Brain microvascular endothelial cell (primary cell): ENCODE data around the gene RHOBTB3.

ENCODE experiments used
- DNase-seq: peaks from one replicate; pipeline ENCODE4 v3.0.0-alpha.2; 2020
- H3K27ac ChIP-seq: fragments of 250-450 bp; sonication (Bioruptor Pico); 2 replicates; pipeline ENCODE4 v1.5.1; 2020; ENCODE audit warnings: mild to moderate bottlenecking, moderate library complexity
- H3K27me3 ChIP-seq: fragments of 250-450 bp; sonication (Bioruptor Pico); replicated peaks from 2 replicates; pipeline ENCODE4 v1.5.1; 2020; ENCODE audit warnings: mild to moderate bottlenecking
- H3K36me3 ChIP-seq: fragments of 250-450 bp; sonication (Bioruptor Pico); replicated peaks from 2 replicates; pipeline ENCODE4 v1.5.1; 2020; ENCODE audit warnings: mild to moderate bottlenecking
- H3K4me3 ChIP-seq: 2 replicates; pipeline ENCODE4 v1.5.1; 2011; ENCODE audit warnings: low read depth, mild to moderate bottlenecking, control low read depth, low read length, moderate library complexity
- CTCF ChIP-seq: IDR thresholded peaks from 2 replicates; pipeline ENCODE4 v1.5.1; 2011; ENCODE audit warnings: low read depth, mild to moderate bottlenecking, moderate library complexity, low read length, control low read depth, inconsistent platforms; ENCODE audit errors: missing control alignments
- in situ Hi-C: cut with HindIII; loops from 2 replicates; pipeline ENCODE4 v1.10.0; 2017; ENCODE audit warnings: low sequenced_read_pairs, low pct_ligation_motif_present

RHOBTB3 gene

DNA sequence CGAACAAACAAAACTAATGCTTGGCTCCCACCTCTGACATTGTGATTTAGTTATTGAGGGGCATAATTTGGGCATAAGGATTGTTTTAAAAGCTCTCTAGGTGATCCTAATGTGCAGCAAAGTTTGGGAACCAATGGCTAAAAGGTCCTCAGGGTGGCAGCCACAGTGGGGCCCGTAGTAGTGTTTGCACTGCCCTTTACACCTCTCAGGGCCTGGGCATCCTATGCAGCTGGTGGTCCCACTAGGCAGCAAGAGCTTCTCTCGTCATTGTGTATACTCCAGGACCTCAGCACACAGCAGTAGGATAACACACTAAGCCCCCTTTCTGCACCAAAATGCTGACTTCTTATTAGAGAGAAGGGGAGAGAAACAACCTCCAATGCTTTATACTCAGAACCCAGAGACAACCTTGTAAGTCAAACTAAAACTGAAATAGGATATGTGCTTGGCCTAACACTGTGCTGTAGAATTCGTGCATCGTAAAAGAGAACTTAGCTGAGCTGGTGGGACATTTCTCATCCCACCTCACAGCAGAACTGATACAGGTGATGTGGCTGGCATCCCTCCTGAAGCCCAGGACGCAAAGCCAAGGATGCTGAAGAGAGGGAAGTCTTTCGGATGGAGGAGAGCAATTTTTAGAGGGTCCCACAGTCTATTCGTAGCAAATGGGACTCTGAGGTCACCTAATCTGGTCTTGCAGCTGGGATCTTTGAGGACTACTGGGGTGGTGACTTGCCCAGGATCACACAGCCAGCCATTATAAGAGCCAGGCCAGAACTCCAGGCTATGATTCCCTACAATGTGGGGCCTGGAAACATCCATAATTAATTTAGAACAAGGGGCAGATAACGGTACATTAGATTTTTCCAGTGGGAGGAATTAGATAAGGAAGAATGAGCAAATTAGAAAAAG lies 90.2 kb downstream of the RHOBTB3 start:
- in situ Hi-C loops: no loop called here
- no peak for TF ChIP-seq CTCF
- H3K27me3 ChIP-seq: no peaks in the 10 kb centered on the region

DNA sequence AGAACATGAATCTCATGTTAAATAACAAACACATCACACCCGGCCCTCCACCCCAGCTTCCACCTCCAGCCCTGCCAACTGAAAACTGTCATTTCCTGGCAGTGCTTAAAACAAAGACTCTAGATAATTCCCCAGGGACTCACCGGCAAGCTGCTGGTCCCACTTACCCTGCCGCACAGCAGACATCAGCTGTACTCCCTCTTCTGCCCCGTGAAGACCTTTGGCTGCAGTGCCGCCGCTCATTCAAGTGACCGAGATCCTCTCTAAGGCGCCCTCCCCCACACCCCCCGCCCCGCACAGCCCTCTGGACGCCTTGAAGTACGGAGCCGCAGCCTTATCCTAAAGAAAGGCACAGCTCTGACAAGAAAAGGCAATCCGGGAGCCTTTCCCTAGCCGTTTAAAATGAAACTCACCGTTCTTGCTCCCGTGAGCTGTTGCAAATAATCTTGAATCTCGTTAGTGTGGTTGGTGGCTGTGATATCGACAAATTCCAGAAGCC lies 91.0 kb downstream of the RHOBTB3 start:
- DNase-seq: no peak

More for the DNA sequence above, 90.2 kb downstream of the RHOBTB3 start:
- no peak for DNase-seq
- peak overlapping the region; percentile 82 for H3K27ac ChIP-seq
- H3K4me3 ChIP-seq: peak overlapping the region; percentile 92
- peaks cover 7% of the 10 kb centered on the region for H3K36me3 ChIP-seq

GRCh38 chr5:95822542-95823181 lies 91.5 kb downstream of the RHOBTB3 start, which contains the start of gene GLRX:
Gene GLRX, minus strand, starts transcription at chr5:95822726. Its CDS starts 64 bp downstream, at chr5:95822662.
- no peak for TF ChIP-seq CTCF
- Histone ChIP-seq H3K27ac (peak within 1 kb of the TSS; percentile 82), H3K36me3 (no peaks in the 10 kb centered on the region), H3K27me3 (no peaks in the 10 kb centered on the region), H3K4me3 (peak within 1 kb of the TSS; percentile 92)
- in situ Hi-C loops: no loop called here
- DNase-seq: peak; percentile 73

More for the DNA sequence above, 91.0 kb downstream of the RHOBTB3 start:
- Histone ChIP-seq H3K27ac (peak overlapping the region; percentile 82), H3K4me3 (peak overlapping the region; percentile 92), H3K27me3 (no peaks in the 10 kb centered on the region), H3K36me3 (peaks cover 1% of the 10 kb centered on the region)
- in situ Hi-C loops: no loop called here
- TF ChIP-seq CTCF: no peak

DNA sequence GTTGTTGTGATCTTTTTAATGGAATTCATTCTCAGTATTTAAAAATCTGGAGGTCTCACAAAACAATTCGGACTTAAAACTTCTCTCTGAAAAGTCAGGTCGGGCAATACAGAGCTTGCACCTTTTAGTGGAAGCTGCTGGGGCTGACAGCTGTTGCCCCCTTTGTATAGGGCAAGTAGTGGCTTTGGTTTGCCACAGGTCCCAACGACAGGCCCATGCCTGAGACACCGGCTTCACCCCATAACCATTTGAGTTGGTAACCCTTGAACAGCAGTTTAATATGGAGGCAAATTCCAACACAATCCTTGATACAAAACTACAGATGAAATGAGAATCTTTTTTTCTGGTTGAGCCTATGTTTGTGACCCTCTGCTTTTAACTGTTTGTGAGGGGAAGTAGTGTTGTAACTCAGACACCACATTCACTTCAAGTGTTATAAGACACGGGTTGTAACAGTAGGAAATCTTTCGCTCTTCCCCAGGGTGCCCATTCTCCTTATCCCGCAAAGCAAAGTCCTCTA lies 92.1 kb downstream of the RHOBTB3 start:
- no peak for TF ChIP-seq CTCF
- Histone ChIP-seq H3K27me3 (no peaks in the 10 kb centered on the region), H3K36me3 (no peaks in the 10 kb centered on the region), H3K4me3 (peak overlapping the region; percentile 9), H3K27ac (peak overlapping the region; percentile 82)
- in situ Hi-C loops: no loop called here
- DNase-seq: no peak

GRCh38 chr5:95823738-95824609 lies 92.8 kb downstream of the RHOBTB3 start:
- in situ Hi-C loops: no loop called here
- peak overlapping the region; percentile 18 for H3K4me3 ChIP-seq
- H3K27me3 ChIP-seq: no peaks in the 10 kb centered on the region
- peak; percentile 91 for DNase-seq
- no peak for TF ChIP-seq CTCF
- H3K27ac ChIP-seq: peak overlapping the region; percentile 82
- no peaks in the 10 kb centered on the region for H3K36me3 ChIP-seq
